HEK293T (cell line): ENCODE data around the gene PLPP2.

Experiments
- ELF4 ChIP-seq: fragments of 450-650 bp; IDR thresholded peaks from 2 replicates; pipeline ENCODE4 v1.6.1; 2017; ENCODE audit warnings: antibody characterized with exemption
- SUZ12 ChIP-seq: fragments of 450-650 bp; IDR thresholded peaks from 2 replicates; pipeline ENCODE4 v1.6.1; 2016; ENCODE audit warnings: mild to moderate bottlenecking

DNA sequence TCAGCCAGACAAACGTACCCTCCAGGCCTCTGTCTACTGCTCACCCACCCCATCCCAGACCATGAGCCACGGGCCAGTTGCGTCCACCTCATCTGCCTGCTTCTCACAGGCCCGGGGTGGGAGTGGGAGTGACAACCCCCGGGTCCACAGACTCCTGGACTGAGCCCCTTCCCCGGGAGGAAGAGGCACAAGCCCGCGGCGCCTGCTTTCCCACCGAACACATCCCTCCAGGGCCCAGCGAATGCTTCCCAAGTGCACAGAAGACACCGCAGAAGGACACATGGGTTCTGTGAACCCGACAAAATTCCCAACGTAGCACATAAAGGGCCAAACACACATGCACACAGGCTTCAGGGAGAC, 18.0 kb upstream of the PLPP2 start:
- TF ChIP-seq ELF4 (no peak), SUZ12 (no peak)
